Activated B cell treated with CpG ODN at 0.5 μM for 24 hours (primary cell): ENCODE measurements around the gene PLXNA4. TPM values are rescaled to one million over a fixed set of nuclear protein-coding genes. Genes with fewer than 3 reads are reported as not detected.

ENCODE experiments used
- ATAC-seq: fragments of 200-7000 bp; cut with Tn5 transposase; one replicate; pipeline ENCODE4 v1.10.0; 2021; ENCODE audit warnings: low read depth, mild to moderate bottlenecking, moderate library complexity
- CTCF ChIA-PET: fragments of 350-600 bp; sonication (Branson Sonifier 250); formaldehyde crosslinking; loops from one replicate; lab custom pipeline; 2021; ENCODE audit warnings: antibody characterized with exemption; lab: Charles Lee
- POLR2A ChIA-PET: fragments of 350-600 bp; sonication (Branson Sonifier 250); formaldehyde crosslinking; loops from one replicate; lab custom pipeline; 2021; ENCODE audit warnings: antibody characterized with exemption; lab: Charles Lee
- DNase-seq: peaks from one replicate; pipeline ENCODE4 v3.0.0; 2022
- H3K27ac Mint-ChIP-seq: one replicate; pipeline ENCODE4 v1.8.0; 2020; ENCODE audit warnings: mixed read lengths
- H3K27me3 Mint-ChIP-seq: one replicate; pipeline ENCODE4 v1.8.0; 2021; ENCODE audit warnings: mixed read lengths
- H3K36me3 Mint-ChIP-seq: one replicate; pipeline ENCODE4 v1.8.0; 2021; ENCODE audit warnings: low read depth, mixed read lengths
- H3K4me1 Mint-ChIP-seq: one replicate; pipeline ENCODE4 v1.8.0; 2021; ENCODE audit warnings: mixed read lengths
- H3K4me3 Mint-ChIP-seq: one replicate; pipeline ENCODE4 v1.8.0; 2020; ENCODE audit warnings: mild to moderate bottlenecking, mixed read lengths
- H3K9me3 Mint-ChIP-seq: one replicate; pipeline ENCODE4 v1.8.0; 2020; ENCODE audit warnings: mixed read lengths
- CTCF ChIP-seq: fragments of 200-600 bp; IDR thresholded peaks from one replicate; pipeline ENCODE4 v1.8.0; 2022; ENCODE audit warnings: antibody characterized with exemption, mild to moderate bottlenecking
- intact Hi-C: fragments of 100-400 bp; cut with micrococcal nuclease; formaldehyde crosslinking; loops from one replicate; pipeline ENCODE4 v1.15.1; 2024
- total RNA-seq: library from RNA; stranded (reverse); gene quantifications from 2 replicates; pipeline ENCODE4 v1.2.3, GENCODE V29; 2022

The PLXNA4 gene
- total RNA-seq, 1 donor from 2014 or later = not detected

- POLR2A ChIA-PET = no interaction called here
- Mint-ChIP-seq H3K4me1 (no peaks in the 10 kb centered on the region), H3K4me3 (no peak overlapping the region), H3K27ac (no peak overlapping the region), H3K27me3 (peaks cover 2% of the 10 kb centered on the region), H3K36me3 (no peaks in the 10 kb centered on the region), H3K9me3 (no peaks in the 10 kb centered on the region)
- no peak for TF ChIP-seq CTCF
- ATAC-seq (no peak), DNase-seq (no peak)
- CTCF ChIA-PET = no interaction called here
- intact Hi-C loops = no loop called here
These were observed 122.4 kb downstream of the PLXNA4 start for GRCh38 chr7:132453826-132454225.

GRCh38 chr7:132451161-132451560 lies 125.1 kb downstream of the PLXNA4 start:
- Mint-ChIP-seq H3K9me3 (no peaks in the 10 kb centered on the region), H3K36me3 (no peaks in the 10 kb centered on the region), H3K4me3 (no peak overlapping the region), H3K27me3 (peaks cover 2% of the 10 kb centered on the region), H3K4me1 (no peaks in the 10 kb centered on the region), H3K27ac (no peak overlapping the region)
- ATAC-seq = no peak
- no peak for TF ChIP-seq CTCF
- intact Hi-C loops = no loop called here
- CTCF ChIA-PET = no interaction called here
- DNase-seq = no peak
- POLR2A ChIA-PET = no interaction called here

GRCh38 chr7:132450696-132451095 lies 125.6 kb downstream of the PLXNA4 start:
- H3K4me1 Mint-ChIP-seq = no peaks in the 10 kb centered on the region
- no peak for TF ChIP-seq CTCF
- H3K36me3 Mint-ChIP-seq = no peaks in the 10 kb centered on the region
- ATAC-seq = no peak
- intact Hi-C loops = no loop called here
- H3K9me3 Mint-ChIP-seq = no peaks in the 10 kb centered on the region
- peaks cover 2% of the 10 kb centered on the region for H3K27me3 Mint-ChIP-seq
- no peak for DNase-seq
- CTCF ChIA-PET = no interaction called here
- POLR2A ChIA-PET = no interaction called here
- H3K27ac Mint-ChIP-seq = no peak overlapping the region
- H3K4me3 Mint-ChIP-seq = no peak overlapping the region

- intact Hi-C loops = no loop called here
- Mint-ChIP-seq H3K27ac (no peak overlapping the region), H3K36me3 (no peaks in the 10 kb centered on the region), H3K4me3 (no peak overlapping the region), H3K4me1 (no peaks in the 10 kb centered on the region), H3K9me3 (no peaks in the 10 kb centered on the region), H3K27me3 (peaks cover 2% of the 10 kb centered on the region)
- ATAC-seq (no peak), DNase-seq (no peak)
- no peak for TF ChIP-seq CTCF
- CTCF ChIA-PET = no interaction called here
- POLR2A ChIA-PET = no interaction called here
These were observed 126.1 kb downstream of the PLXNA4 start for GRCh38 chr7:132450188-132450587.

GRCh38 chr7:132446666-132447278 lies 129.5 kb downstream of the PLXNA4 start:
- no peak for TF ChIP-seq CTCF
- no peaks in the 10 kb centered on the region for H3K9me3 Mint-ChIP-seq
- DNase-seq (no peak), ATAC-seq (no peak)
- H3K4me1 Mint-ChIP-seq = no peaks in the 10 kb centered on the region
- H3K36me3 Mint-ChIP-seq = no peaks in the 10 kb centered on the region
- ChIA-PET POLR2A (no interaction called here), CTCF (no interaction called here)
- H3K27ac Mint-ChIP-seq = no peak overlapping the region
- intact Hi-C loops = no loop called here
- H3K27me3 Mint-ChIP-seq = no peaks in the 10 kb centered on the region
- no peak overlapping the region for H3K4me3 Mint-ChIP-seq
